Activated CD8-positive, alpha-beta T cell treated with anti-CD3 and anti-CD28 coated beads for 36 hours (primary cell): ENCODE measurements around the gene CREG2. TPM values are rescaled to one million over a fixed set of nuclear protein-coding genes. Genes with fewer than 3 reads are reported as not detected.
A peak's percentile ranks its signal among the peaks of the same experiment; 100 is the strongest.

Experiments
- ATAC-seq: fragments of 200-7000 bp; cut with Tn5 transposase; one replicate; pipeline ENCODE4 v1.10.0; 2021; ENCODE audit warnings: mild to moderate bottlenecking, moderate library complexity
- CTCF ChIA-PET: fragments of 350-600 bp; sonication (Branson Sonifier 250); formaldehyde crosslinking; loops from one replicate; lab custom pipeline; 2021; ENCODE audit warnings: antibody characterized with exemption; lab: Charles Lee
- POLR2A ChIA-PET: fragments of 350-600 bp; sonication (Branson Sonifier 250); formaldehyde crosslinking; loops from one replicate; lab custom pipeline; 2021; ENCODE audit warnings: antibody characterized with exemption; lab: Charles Lee
- DNase-seq: peaks from one replicate; pipeline ENCODE4 v3.0.0-alpha.2; 2020
- H3K27ac Mint-ChIP-seq: one replicate; pipeline ENCODE4 v1.8.0; 2021; ENCODE audit warnings: mild to moderate bottlenecking, mixed read lengths
- H3K27me3 Mint-ChIP-seq: one replicate; pipeline ENCODE4 v1.8.0; 2021; ENCODE audit warnings: mixed read lengths
- H3K36me3 Mint-ChIP-seq: one replicate; pipeline ENCODE4 v1.8.0; 2021; ENCODE audit warnings: low read depth, mixed read lengths
- H3K4me1 Mint-ChIP-seq: one replicate; pipeline ENCODE4 v1.8.0; 2021; ENCODE audit warnings: low read depth, mixed read lengths
- H3K4me3 Mint-ChIP-seq: one replicate; pipeline ENCODE4 v1.8.0; 2021; ENCODE audit warnings: mild to moderate bottlenecking, moderate library complexity, mixed read lengths
- H3K9me3 Mint-ChIP-seq: one replicate; pipeline ENCODE4 v1.8.0; 2021; ENCODE audit warnings: mixed read lengths
- intact Hi-C: fragments of 100-400 bp; cut with micrococcal nuclease; formaldehyde crosslinking; loops from one replicate; pipeline ENCODE4 v1.10.0; 2022
- total RNA-seq, 2 experiments: library from RNA; stranded (reverse); gene quantifications; one replicate each; pipeline ENCODE4 v1.2.3, GENCODE V29; 2021
- TF ChIP-seq, protein P1 (sequence below): fragments of 200-600 bp; IDR thresholded peaks from one replicate; pipeline ENCODE4 v1.8.0; 2022; ENCODE audit warnings: antibody characterized with exemption, mild to moderate bottlenecking

CREG2 gene
- total RNA-seq, 2 experiments from 2014 or later = not detected

DNA sequence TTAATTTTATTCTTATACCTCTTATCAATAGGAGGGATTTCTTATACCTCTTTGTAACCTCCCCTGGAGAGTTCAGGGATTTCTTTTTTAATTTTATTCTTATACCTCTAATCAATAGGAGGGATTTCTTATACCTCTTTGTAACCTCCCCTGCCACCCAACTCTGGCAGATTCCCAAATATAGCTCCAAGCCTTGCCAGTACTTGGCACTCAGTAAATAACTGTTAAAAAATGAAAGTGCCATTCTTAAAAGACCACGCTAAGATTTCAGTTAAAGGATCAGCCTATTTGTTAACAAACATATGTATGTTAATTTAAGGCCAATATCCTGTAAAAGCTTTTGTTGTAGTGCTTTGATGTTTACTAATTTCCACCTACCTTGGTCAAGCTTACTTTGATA, 83.6 kb downstream of the CREG2 start:
- CTCF ChIA-PET = interaction anchor here (1.3 to 1.9 kb wide), 2 partner anchors 25 to 51 kb away, joined by 3 to 6 read pairs; partner anchors contain the start of gene CNOT11
- Mint-ChIP-seq H3K27me3 (no peaks in the 10 kb centered on the region), H3K27ac (peak overlapping the region; percentile 44), H3K4me1 (peaks cover 66% of the 10 kb centered on the region), H3K4me3 (no peak overlapping the region), H3K9me3 (no peaks in the 10 kb centered on the region), H3K36me3 (peaks cover 48% of the 10 kb centered on the region)
- TF ChIP-seq, protein P1, sequence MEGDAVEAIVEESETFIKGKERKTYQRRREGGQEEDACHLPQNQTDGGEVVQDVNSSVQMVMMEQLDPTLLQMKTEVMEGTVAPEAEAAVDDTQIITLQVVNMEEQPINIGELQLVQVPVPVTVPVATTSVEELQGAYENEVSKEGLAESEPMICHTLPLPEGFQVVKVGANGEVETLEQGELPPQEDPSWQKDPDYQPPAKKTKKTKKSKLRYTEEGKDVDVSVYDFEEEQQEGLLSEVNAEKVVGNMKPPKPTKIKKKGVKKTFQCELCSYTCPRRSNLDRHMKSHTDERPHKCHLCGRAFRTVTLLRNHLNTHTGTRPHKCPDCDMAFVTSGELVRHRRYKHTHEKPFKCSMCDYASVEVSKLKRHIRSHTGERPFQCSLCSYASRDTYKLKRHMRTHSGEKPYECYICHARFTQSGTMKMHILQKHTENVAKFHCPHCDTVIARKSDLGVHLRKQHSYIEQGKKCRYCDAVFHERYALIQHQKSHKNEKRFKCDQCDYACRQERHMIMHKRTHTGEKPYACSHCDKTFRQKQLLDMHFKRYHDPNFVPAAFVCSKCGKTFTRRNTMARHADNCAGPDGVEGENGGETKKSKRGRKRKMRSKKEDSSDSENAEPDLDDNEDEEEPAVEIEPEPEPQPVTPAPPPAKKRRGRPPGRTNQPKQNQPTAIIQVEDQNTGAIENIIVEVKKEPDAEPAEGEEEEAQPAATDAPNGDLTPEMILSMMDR = no peak
- intact Hi-C loops = no loop called here
- POLR2A ChIA-PET = interaction anchor here (1.6 kb wide), 1 partner anchor 48 kb away, joined by 6 read pairs; no protein-coding TSS in a partner anchor
- no peak for ATAC-seq
- no peak for DNase-seq

DNA sequence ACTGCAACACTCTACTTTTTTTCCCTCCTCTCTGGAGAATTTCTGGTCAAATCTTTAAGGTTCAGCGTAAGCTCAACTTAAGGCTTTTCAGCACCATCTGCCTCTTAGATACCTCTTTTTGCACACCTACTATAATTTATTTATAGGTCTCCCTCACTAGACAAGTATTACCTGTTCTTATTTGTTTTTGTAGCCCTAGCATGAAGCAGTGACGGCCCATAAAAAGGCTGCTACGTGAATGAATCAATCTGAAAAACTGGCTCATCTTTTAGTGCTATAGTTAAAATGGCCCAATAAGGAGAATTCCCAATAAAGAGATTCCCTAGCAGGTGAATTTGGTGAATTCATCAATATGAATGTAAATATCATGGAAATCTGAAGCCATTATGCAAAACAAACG, 85.3 kb downstream of the CREG2 start:
- DNase-seq = no peak
- Mint-ChIP-seq H3K4me3 (no peak overlapping the region), H3K9me3 (no peaks in the 10 kb centered on the region), H3K4me1 (peaks cover 78% of the 10 kb centered on the region), H3K27ac (no peak overlapping the region), H3K27me3 (no peaks in the 10 kb centered on the region), H3K36me3 (peaks cover 49% of the 10 kb centered on the region)
- intact Hi-C loops = no loop called here
- TF ChIP-seq, protein P1 = no peak
- ChIA-PET CTCF (no interaction called here), POLR2A (no interaction called here)
- no peak for ATAC-seq

DNA sequence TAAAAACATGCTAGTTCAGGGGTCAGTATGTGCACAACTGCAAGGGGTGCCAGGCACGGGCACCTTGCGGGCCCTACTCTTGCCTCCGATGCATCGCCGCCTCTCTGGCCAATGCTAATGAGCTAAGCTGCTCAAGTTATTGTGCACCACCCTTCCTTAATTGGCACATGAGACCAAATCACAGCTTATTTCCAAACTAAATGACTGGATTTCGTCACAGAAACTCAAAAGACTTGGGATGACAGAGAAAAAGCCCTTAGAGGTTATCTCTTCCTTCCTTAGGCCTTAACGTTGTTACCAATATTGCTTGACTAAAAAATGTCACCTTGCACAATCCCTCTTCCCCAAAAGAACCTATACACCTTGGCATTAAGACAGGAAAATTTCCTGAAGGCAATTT, 86.5 kb downstream of the CREG2 start:
- Mint-ChIP-seq H3K4me3 (no peak overlapping the region), H3K27ac (no peak overlapping the region), H3K27me3 (no peaks in the 10 kb centered on the region), H3K9me3 (no peaks in the 10 kb centered on the region), H3K36me3 (peaks cover 43% of the 10 kb centered on the region), H3K4me1 (peaks cover 80% of the 10 kb centered on the region)
- ATAC-seq (no peak), DNase-seq (no peak)
- intact Hi-C loops = no loop called here
- POLR2A ChIA-PET = interaction anchor here (0.7 kb wide), 1 partner anchor 26 kb away, joined by 3 read pairs; no protein-coding TSS in a partner anchor
- CTCF ChIA-PET = interaction anchor here (1.1 to 3.5 kb wide), 4 partner anchors 18 to 95 kb away, joined by 3 to 12 read pairs (median 5); partner anchors contain the start of gene CREG2
- TF ChIP-seq, protein P1 = no peak

DNA sequence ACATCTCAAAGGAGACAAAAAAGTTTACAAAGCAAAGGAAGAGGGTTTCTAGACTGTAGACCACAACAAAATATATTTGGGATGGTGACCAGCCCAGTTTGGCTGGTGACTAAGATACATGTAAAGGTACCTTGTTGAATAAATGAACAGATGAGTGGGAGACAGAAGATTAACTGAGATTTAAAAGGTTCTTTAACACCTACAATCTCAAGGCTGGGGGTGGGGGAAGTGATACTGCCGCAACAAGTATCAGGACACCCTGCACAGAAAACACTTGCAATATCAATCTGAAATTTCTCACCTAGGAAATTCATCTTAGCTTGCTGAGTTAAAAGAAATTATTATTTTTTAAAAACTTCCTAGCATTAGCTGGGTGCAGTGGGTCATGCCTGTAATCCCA, 87.1 kb downstream of the CREG2 start:
- Mint-ChIP-seq H3K36me3 (peaks cover 36% of the 10 kb centered on the region), H3K9me3 (no peaks in the 10 kb centered on the region), H3K4me3 (no peak overlapping the region), H3K4me1 (peaks cover 76% of the 10 kb centered on the region), H3K27me3 (no peaks in the 10 kb centered on the region), H3K27ac (peak overlapping the region; percentile 3)
- CTCF ChIA-PET = interaction anchor here (1.0 to 3.5 kb wide), 5 partner anchors 17 to 87 kb away, joined by 3 to 12 read pairs (median 4); partner anchors contain the start of genes CNOT11 and CREG2
- TF ChIP-seq, protein P1 = no peak
- ATAC-seq = no peak
- intact Hi-C loops = no loop called here
- peak; percentile 54 for DNase-seq
- POLR2A ChIA-PET = interaction anchor here (0.7 to 1.2 kb wide), 2 partner anchors 8 to 25 kb away, joined by 3 to 8 read pairs; partner anchors contain the start of gene RNF149

DNA sequence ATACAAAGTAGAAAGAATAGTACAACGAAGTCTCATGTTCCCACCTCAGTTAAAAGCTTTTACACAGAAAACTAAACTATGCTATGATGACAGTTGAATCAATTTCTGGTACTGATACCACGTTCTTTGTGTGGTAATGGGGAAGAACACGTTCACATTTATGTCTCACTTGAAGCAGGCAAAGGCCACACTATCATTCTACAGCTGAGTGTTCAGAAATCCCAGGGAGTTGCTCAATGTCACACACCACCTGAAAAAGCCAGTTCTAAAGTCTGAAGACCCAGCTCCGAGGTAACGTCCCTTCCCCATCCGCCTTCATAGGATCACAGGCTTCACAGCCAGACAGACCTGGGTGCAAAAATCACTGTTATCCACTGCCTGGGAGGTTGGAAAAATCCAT, 87.7 kb downstream of the CREG2 start:
- DNase-seq (no peak), ATAC-seq (peak; percentile 37)
- TF ChIP-seq, protein P1 = no peak
- no peaks in the 10 kb centered on the region for H3K27me3 Mint-ChIP-seq
- peak overlapping the region; percentile 3 for H3K27ac Mint-ChIP-seq
- H3K4me3 Mint-ChIP-seq = no peak overlapping the region
- no peaks in the 10 kb centered on the region for H3K9me3 Mint-ChIP-seq
- H3K36me3 Mint-ChIP-seq = peaks cover 36% of the 10 kb centered on the region
- POLR2A ChIA-PET = interaction anchor here (1.2 kb wide), 1 partner anchor 9 kb away, joined by 8 read pairs; the partner anchor contains the start of gene RNF149
- intact Hi-C loops = no loop called here
- CTCF ChIA-PET = interaction anchor here (0.9 to 3.5 kb wide), 6 partner anchors 9 to 88 kb away, joined by 3 to 12 read pairs (median 4); partner anchors contain the start of genes CNOT11, CREG2 and RNF149
- peaks cover 72% of the 10 kb centered on the region for H3K4me1 Mint-ChIP-seq
